Tibial artery (tissue), 4 donors: Measurements from ENCODE around the gene LCMT1.

Experiments
- DNase-seq, 2 donors: peaks; one replicate each; pipeline ENCODE4 v3.0.0-alpha.2; 2019
- H3K27ac ChIP-seq, 2 donors: fragments of 200-600 bp; sonication (generic) in 1 of 2; 1 replicate in 1 of 2; 2 replicates in 1 of 2; pipeline ENCODE4 v1.5.1; 2018 to 2019; ENCODE audit warnings: mild to moderate bottlenecking in 1 of 2
- H3K27me3 ChIP-seq, 2 donors: fragments of 200-600 bp; sonication (generic) in 1 of 2; one replicate each; pipeline versions ENCODE4 v1.5.1 to v1.6.0; 2016 to 2019
- H3K36me3 ChIP-seq, 3 donors: fragments of 200-600 bp; sonication (generic) in 2 of 3; one replicate each; pipeline ENCODE4 v1.5.1; 2016 to 2019; ENCODE audit warnings: mild to moderate bottlenecking in 2 of 3
- H3K4me1 ChIP-seq, 4 donors: fragments of 200-600 bp; sonication (generic) in 2 of 4; 1 replicate in 3 of 4; 2 replicates in 1 of 4; pipeline ENCODE4 v1.5.1; 2016 to 2019
- H3K4me3 ChIP-seq, 2 donors: fragments of 200-600 bp; sonication (generic) in 1 of 2; 1 replicate in 1 of 2; 2 replicates in 1 of 2; pipeline ENCODE4 v1.5.1; 2018 to 2019; ENCODE audit warnings: mild to moderate bottlenecking in 2 of 2
- H3K9me3 ChIP-seq, 3 donors: fragments of 200-600 bp; sonication (generic) in 1 of 3; one replicate each; pipeline ENCODE4 v1.5.1; 2016 to 2019
- CTCF ChIP-seq, 2 experiments: fragments of 200-600 bp in 1 of 2; fragments of 450-650 bp in 1 of 2; IDR thresholded peaks; one replicate each; pipeline ENCODE4 v1.5.1; 2017 to 2019; ENCODE audit warnings: antibody characterized with exemption in 2 of 2, mild to moderate bottlenecking in 1 of 2, moderate library complexity in 1 of 2
- intact Hi-C: fragments of 100-400 bp; cut with DNase I; formaldehyde crosslinking; loops from one replicate; pipeline ENCODE4 v1.15.0; 2023; ENCODE audit warnings: low total_unique reads

Gene LCMT1

GRCh38 chr16:25222959-25223358 lies 111.4 kb downstream of the LCMT1 start:
- DNase-seq, result no peak
- intact Hi-C loops, result loop anchor here (10.0 kb wide), 1 partner anchor 168 kb away; no protein-coding TSS in a partner anchor
- Histone ChIP-seq H3K27me3 (no peaks in the 10 kb centered on the region), H3K4me1 (peaks cover 0 to 8% (median 4%) of the 10 kb centered on the region in 4 donors), H3K36me3 (no peaks in the 10 kb centered on the region), H3K4me3 (no peak overlapping the region), H3K27ac (no peak overlapping the region), H3K9me3 (no peaks in the 10 kb centered on the region)
- TF ChIP-seq CTCF (IDR thresholded peaks at IDR 0.05), result no peak

- no peaks in the 10 kb centered on the region for H3K36me3 ChIP-seq
- H3K4me3 ChIP-seq, result no peak overlapping the region
- H3K27me3 ChIP-seq, result no peaks in the 10 kb centered on the region
- peaks cover 0 to 8% (median 4%) of the 10 kb centered on the region in 4 donors for H3K4me1 ChIP-seq
- no peaks in the 10 kb centered on the region for H3K9me3 ChIP-seq
- no peak for DNase-seq
- no peak for TF ChIP-seq CTCF (IDR thresholded peaks at IDR 0.05)
- intact Hi-C loops, result loop anchor here (10.0 kb wide), 1 partner anchor 169 kb away; no protein-coding TSS in a partner anchor
- no peak overlapping the region for H3K27ac ChIP-seq
These were observed 112.4 kb downstream of the LCMT1 start for GRCh38 chr16:25223964-25224363.

GRCh38 chr16:25224731-25225319 lies 113.3 kb downstream of the LCMT1 start:
- Histone ChIP-seq H3K27me3 (no peaks in the 10 kb centered on the region), H3K4me3 (no peak overlapping the region), H3K4me1 (peaks cover 0 to 8% (median 4%) of the 10 kb centered on the region in 4 donors), H3K9me3 (no peaks in the 10 kb centered on the region), H3K36me3 (no peaks in the 10 kb centered on the region), H3K27ac (peak overlapping the region in 1 of 2 donors; percentile 10)
- intact Hi-C loops, result loop anchor here (10.0 kb wide), 1 partner anchor 170 kb away; no protein-coding TSS in a partner anchor
- TF ChIP-seq CTCF (IDR thresholded peaks at IDR 0.05), result no peak
- DNase-seq, result no peak
